GM18868 (cell line): ENCODE results near the gene PIP4K2B.

Experiments
- ATAC-seq: cut with Tn5 transposase; IDR thresholded peaks from one replicate; pipeline ENCODE4 v1.9.1; 2021; ENCODE audit warnings: mild to moderate bottlenecking, moderate library complexity; ENCODE audit not compliant: unreplicated experiment

PIP4K2B gene

DNA sequence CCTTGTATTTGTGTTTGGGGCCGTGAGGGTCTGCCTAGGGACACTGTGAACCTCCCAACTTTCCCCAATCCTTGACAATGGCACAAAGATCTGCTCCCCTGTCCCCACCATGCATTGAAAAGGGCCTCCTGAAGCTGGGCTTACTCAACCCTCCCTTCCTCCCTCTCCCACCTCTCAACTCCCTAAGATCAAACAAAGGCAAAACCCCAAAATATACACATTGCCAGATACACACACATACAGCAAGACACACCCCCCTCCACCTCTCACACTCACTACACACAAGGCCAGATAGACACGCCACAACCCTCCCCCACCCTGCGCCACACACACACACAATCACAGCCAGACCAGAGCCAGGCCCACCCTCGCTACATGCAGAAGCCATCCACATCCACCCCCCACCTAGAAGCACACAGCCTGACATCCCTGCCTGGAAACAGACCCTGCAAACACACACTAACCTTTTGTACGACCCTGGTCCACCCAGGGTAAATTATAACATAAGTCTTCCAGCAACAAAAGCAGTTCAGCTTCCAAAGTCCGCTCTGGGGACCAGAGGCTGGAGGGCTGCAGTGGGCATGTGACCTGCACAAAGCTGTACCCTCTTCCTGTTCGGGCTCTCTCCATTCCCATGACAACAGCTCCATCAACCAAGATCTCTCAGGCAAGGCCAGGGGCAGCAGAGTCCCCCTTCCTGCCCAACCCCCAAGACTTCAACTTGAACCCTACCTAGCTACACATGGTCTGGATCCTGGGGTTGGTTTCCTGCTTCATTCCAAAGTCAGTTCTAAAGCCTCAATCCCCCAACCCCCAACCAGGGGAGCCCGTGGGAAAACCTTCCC, 53.1 kb downstream of the PIP4K2B start:
- ATAC-seq = no peak

DNA sequence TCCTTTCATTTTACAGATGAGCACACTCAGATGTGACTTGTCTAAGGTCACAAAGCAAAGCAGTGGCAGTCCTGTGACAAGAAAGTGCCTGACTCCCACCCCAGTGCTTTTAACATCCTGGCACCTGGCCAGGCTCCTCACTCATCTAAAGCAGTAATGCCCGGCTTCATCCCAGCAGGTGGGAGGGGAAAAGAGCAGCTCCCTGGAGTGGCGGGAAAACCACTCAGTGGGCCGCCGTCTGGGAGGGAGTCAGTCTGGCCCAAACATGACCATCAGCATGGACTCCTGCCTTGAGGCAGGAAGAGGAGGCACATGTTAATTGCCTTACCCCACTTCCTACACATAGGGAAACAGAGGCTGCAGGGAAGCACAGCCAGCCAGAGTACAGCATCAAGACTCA, 53.8 kb downstream of the PIP4K2B start:
- no peak for ATAC-seq

DNA sequence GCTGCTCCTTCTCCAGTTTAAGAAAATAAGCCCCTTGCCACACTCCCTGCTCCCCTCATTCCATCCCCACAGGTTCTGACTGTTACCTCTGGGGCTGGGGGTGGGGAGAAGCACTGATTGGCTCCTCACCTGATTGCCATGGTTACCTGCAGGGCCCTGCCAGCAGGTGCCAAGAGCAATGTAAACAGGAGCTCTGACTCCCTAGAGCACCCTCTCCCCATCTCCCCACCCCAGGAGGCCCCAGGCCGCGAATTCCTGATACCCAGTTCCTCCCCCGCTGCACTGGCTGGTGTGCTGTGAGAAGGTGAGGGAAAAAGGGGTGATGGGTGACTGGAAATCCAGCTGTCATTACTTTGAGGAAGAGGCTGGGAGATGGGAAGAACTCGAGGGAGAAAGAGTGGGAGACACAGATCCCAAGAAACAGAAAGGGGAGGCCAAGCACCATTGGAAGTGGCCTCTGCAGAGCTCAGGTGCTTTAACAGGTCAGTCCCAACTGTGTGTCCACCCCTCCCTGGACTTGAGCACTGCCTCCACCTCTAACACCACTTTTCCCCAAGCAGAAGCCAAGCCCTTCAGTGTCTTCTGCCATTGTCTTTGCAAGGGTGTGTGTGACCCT, 55.7 kb downstream of the PIP4K2B start:
- no peak for ATAC-seq

DNA sequence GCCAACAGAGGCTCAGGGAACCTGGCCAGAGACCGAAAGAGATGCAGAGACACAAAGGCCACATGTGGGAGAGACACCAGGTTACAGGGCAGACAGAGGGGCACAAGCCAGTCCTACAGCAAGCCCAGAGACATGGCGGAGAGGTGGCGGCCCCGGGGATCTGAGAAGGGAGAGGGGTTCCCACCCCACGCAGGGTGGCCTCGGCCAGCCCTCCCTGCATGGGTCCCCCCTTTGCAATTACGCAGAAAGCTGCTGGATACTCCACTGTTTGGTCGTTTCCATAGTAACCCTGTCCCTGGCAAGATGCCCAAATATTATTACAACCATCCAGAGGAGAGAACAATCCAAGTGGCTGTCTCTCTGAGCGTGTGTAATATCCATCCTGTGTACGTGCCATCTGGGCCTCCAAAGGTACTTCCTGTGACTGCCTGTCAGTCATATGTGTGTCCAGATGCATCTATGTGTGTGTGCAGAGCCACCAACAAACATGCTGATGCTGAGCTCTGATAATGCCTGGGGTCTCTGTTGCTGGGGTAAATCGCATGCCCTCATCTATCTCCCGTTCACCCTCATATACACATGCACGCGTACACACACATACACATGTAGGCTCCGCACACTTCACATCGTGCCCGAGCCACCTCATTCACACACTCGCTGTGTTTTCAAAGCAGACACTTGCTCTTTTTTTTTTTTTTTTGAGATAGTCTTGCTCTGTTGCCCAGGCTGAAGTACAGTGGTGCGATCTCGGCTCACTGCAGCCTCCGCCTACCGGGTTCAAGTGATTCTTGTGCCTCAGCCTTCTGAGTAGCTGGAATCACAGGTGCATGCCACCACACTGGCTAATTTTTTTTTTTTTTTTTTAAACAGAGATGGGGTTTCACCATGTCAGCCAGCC, 56.7 kb downstream of the PIP4K2B start:
- no peak for ATAC-seq

DNA sequence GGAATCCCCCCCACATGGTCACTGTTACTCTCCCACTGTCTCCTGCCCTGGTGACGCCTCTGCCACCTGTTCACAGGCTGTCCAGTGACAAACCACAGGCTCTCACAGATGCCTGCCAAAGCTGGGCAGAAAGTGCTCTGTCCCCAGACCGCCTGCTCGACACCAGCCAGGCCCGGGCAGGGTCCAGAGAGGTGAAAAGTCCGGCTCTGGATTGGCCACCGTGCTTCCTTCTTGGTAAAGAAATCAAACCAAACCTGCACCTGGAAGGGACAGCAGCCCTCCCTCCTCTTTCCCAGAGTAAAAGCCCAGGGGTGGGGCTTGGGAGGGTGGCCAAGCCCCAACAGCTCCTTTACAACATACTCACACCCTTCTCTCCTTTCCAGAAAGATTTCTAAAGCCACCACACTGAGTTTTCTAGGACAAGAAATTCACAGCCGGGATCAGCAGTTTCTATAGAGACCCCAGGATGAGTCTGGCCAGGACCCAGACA, 57.4 kb downstream of the PIP4K2B start:
- no peak for ATAC-seq

DNA sequence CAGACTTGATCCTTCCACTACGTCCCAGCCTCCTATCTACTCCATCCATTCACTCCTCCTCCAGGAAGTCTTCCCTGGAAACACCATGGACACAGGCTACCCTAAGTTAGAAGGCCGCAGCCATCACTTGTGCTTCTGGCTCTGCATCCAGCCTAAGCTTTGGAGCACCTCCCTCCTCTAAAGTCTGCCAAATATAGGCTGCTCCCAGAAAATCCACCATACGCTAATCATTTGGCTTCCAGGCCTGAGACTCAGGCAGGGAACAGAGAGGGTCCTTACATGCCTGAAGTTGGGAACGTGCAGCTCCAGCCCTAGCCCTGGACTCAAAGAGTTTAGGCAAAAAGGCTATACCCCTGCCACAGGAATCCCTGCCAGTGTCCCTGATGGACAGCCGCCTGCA, 57.9 kb downstream of the PIP4K2B start:
- ATAC-seq = no peak

DNA sequence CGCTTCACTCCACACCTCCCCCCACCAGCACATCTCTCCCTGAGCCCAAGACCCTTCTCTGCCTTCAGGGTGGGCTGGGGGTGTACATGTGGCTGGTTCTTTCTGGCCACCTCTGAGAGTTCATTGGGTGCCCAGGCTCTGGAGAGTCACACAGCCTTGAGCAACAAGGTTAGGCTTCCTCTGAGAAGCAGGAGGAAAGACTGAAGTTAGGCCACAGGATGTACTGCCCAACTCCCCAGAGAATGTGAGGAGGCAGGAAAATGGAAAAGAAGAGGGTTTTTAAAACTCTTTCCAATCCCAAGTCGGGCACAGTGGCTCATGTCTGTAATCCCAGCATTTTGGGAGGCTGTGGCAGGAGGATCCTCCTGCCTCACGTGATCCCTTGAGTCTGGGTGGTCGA, 58.5 kb downstream of the PIP4K2B start:
- no peak for ATAC-seq

DNA sequence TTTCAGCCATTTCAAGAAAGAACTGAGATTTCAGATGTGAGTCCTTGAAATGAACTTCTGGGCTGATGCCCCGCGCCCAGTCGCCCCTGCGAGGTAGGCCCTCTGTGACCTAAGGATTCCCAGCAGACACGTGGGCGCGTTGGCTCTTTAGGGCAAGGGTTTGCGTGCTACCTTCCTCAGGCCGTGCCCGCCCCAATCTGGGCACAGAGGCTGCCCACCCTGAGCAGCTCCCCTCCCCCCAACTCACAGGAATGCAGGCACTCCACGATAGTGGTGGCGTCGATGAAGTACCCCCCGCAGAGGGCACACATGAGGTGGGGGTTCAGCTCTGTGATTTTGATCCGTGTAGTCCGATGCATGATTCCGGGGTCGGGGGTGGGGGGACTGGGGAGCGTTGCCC, 59.3 kb downstream of the PIP4K2B start:
- ATAC-seq = no peak

DNA sequence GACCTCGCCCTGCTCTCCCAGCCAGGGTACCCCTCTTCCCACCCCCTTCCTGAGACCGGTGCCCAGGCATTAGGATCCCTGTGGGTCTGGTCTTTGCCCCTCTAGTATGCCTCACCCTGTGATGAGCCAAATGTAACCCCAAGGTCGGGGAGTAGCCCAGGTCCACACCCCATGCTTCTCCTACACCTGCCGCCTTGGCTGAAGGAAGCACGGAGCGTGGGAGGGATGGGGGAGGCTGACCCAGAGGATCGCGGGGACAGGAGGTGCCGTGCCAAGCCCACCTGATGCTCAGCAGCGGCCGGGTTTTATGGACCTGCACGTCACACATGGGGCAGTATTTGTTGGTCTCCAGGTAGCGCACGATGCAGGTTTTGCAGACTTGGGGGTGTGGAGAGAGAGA, 60.1 kb downstream of the PIP4K2B start:
- ATAC-seq = no peak

DNA sequence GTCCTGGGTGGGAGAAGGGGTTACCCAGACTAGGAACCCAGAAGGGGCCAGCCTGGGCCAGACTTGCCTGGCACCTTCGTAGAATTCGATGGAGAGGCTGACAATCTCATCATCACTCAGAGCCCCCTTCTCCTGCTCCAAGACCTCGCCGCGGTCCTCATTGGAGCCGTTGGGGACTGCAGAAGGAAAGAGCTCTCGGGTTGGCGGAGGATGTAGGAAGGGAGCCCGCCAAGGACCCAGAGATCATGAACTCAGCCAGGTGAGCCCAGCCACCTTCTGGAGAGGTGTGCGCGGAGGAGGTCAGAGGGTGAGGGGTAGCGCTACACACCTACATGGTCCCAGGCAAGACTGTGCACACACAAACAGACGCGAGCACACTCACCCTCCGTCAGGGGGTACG, 60.7 kb downstream of the PIP4K2B start:
- ATAC-seq = no peak

DNA sequence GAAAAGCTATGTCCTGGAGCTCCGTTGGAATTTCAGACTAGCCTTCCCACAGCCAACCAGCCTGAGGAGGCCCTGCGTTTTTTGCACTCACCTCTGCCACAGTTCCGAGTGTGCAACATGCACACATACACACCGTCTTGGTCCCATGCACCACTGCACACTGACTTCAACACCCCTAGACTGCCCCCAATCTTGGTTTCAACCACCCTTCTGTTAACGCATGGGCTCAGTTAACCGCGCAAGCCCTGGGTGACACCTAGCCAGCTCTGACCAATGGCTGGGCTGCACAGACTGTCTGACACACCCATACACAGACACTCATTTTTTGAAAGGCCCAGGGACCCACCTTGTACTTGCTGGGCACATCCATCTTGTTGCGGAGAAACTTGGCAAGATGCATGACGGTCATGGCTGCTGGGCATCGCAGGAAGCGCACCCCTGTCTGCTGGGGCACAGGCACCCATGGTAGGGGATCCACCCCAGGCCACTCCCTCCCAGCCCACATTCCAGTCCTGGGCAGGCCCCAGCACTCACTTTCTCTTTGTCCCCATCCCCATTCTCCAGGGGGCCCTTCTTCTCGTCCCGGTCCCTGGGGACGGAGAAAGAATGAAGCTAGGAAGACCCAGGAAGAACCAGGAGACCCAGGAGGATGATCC, 61.2 kb downstream of the PIP4K2B start:
- no peak for ATAC-seq

DNA sequence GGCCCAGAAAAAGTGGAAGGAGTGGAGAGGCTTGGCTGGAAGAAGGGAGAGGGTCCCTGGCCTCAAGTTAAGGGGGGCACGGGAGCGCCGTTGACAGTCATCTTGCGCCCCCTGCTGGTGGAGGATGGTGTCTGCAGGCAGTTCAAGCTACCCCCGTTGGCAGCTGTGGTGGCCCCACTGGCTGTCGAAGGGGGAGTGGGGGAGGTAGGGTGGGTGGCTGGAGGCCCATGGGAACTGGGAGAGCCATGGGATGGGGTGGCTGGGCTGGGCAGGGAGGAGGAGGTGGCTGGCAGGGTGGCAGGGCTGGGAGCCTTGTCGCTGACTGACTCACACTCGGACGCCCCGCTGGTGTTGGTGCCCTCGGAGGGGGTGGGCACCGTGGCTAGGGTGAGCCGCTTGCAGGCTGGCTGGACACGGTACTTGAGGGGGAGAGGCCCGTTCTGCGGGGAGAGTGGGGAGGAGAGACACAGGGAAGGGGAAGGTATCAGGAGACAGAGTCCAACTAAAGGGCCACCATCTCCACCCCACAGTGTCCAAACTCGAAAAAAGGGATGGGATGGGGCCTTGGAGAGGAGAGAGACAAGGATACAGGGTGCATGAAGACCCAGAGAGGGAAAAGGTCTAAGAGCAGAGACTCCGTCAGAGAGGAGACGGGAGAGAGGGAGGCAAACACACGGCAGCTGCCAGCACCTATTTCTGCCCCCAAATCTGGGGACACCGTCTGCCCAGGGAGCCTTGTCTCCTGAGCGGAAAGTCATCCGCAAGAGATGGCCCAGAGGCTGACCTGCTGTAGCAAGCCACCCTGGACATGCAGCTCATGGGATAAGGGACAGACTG, 64.0 kb downstream of the PIP4K2B start:
- no peak for ATAC-seq

DNA sequence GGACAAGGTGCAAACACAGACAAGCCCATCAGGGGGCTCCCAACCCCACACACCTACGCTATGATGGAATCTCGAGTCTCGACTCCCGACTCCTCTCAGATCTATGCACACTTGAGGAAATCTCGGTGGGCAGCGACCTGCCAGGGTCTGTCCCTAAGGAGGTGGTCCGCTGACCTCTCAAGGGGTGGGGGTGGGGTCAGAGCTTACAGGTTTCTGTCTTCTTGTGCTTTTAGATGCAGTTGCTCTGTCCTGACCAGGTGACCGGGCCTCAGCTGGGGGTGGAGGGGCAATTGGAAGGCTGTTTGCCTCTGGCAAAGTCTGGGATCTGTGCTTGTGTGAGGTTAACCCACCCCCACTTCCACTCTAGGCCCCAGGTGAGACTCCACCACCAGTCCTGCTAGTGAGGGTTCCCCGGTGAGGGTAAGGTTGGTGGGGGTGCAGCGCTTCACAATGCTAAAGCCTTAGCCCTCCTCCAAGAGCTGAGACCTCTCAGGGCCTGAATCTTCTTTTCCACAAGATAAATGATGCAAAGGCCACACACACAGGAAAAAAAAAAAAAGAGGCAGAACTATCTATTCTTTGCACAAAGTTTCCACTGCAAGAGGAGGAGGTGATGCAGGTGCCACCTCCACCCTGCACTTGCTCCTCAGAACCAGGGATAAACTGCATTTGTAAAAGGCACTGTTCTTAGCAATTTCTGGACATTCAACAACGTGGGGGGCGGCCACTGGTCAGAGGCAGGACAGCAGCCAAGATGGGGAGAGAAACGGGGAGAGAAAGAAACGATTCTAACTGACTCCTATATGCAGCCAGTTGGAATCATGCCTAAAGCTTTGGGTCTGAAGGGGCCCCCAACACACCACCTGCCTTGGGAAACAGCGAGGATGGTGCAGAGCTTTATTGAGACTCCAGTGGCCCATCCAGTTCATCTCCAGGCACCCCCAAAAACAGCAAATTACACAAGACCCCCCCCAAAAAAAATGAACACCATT, 65.1 kb downstream of the PIP4K2B start:
- ATAC-seq = no peak

DNA sequence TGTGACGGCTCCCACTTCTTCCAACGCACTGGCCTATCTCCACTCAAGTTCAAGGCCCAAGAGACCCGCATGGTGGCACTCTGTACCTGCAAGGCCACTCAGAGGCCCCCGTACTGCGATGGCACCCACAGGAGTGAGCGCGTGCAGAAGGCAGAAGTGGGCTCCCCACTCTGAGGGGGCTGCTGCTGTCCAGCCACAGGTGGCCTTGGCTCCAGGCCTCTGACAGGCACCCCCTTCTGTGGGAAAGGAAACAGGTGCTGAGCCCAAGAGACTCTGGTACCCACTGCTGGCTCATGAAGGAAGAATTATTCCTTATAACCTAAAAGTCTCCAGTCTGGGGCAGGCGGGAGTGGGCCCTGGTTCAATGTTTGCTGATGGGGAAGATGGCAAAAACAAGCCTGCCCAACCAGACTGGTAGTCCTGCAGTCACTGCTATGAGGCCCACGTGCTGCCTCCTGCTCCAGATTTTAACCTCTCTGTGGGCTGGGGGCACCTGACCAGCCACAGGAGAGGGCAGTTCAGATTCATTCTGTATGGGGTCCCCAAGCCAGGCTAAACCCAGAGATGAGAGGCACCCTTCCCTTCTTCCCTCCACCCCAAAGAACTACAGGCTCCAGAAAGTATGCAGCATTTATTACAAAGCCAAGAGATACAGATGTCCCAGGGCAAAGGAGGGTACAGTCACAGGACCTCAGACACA, 65.9 kb downstream of the PIP4K2B start:
- ATAC-seq = no peak

DNA sequence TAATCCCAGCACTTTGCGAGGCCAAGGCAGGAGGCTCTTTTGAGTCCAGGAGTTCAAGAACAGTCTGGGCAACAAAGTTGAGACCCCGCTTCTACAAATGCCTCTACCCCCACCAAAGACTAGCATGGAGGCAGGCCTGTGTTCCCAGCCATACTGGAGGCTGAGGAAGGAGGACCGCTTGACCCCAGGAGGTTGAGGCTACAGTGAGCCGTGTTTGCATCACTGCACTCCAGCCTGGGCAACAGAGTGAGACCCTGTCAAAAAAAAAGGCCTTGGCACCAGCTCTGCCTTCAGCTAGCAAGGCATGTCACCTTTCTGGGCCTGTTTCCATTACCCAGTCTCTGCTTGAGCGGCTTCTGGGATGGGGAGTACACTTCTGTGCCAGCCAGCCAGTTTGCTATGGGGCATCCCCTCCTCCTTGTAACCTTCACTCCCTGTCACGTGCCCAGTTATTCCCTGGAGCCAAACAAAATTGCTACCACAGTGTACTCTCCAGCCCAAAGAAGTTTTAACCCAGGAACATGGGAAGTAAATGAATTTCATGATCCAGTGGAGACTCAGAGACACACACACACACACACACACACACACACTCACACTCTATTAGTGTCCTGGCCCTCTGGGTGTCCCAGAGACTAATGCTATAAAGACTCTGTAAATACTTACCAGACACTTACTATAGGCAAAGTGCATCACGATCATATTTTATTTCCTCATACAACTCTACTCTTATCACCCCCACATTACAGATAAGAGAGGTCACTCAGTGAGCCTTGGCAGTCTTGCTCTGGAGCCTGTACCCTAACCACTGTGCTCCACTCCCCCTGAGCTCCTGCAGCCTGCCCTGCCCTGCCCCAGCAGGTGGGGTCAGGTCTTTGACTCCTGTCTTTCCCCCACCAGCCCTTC, 66.7 kb downstream of the PIP4K2B start:
- no peak for ATAC-seq

DNA sequence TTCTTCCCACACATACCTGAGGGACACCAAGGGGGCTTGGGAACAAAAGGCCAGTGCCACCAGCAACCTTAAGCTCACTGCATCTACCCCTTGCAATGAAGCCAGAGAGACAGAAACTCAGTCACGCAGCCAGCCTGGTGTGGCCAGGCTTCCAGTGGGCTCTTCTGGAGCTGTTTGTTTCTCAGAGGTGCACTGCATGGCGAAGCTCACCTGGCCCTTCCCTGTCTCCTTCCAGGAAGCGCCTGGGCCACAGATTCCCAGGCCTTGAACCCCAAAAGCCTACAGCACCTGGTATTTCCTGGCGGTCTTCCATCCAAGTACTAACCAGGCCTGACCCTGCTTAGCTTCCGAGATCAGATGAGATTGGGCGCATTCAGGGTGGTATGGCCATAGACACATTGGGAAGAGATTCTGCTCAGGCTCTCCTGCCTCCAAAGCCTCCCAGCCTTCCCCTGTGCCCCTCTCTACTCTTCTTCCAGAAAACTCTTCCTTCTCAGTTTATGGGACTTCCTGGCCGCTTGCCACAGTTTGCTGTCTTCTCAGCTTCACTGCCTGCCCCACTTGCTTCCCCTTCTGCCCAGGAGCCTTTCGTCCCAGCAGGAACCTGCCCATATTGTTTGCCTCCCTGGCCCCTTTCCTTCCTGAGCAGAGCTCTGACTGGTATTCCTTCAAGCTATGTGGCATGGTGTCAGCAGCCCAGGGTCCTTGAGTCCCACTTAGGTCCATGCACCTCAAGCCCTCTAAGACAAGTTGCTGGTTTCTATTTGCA, 67.6 kb downstream of the PIP4K2B start:
- ATAC-seq = no peak
